ENCODE measurements around the gene PCDHGA3.
"Not testable (repeated sequence)": the region's sequence is repeated elsewhere in the genome, so short reads cannot be mapped to it uniquely, and the experiment has no call there.

The PCDHGA3 gene

GRCh38 chr5:141349917-141350619 is 6.4 kb downstream of the PCDHGA3 start, which contains the start of gene PCDHGB1:
Gene PCDHGB1 (plus strand): TSS chr5:141350099. CDS start chr5:141350261, 162 bp downstream.
- DNase-seq (ENCODE audit: low read depth), result no peak

DNA sequence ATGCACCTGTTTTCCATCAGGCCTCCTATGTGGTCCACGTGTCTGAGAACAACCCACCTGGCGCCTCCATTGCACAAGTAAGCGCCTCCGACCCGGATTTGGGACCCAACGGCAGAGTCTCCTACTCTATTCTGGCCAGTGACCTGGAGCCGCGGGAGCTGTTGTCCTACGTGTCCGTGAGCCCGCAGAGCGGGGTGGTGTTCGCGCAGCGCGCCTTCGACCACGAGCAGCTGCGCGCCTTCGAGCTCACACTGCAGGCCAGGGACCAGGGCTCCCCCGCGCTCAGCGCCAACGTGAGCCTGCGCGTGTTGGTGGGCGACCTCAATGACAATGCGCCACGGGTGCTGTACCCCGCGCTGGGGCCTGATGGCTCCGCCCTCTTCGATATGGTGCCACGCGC is 8.0 kb downstream of the PCDHGA3 start:
- no peak for DNase-seq (ENCODE audit: low read depth)

- DNase-seq (ENCODE audit: low read depth), result no peak
Measured at GRCh38 chr5:141354900-141355469, 11.4 kb downstream of the PCDHGA3 start, which contains the start of gene PCDHGA4. Gene PCDHGA4 (plus strand): TSS chr5:141355021. CDS start chr5:141355108, 87 bp downstream.

DNA sequence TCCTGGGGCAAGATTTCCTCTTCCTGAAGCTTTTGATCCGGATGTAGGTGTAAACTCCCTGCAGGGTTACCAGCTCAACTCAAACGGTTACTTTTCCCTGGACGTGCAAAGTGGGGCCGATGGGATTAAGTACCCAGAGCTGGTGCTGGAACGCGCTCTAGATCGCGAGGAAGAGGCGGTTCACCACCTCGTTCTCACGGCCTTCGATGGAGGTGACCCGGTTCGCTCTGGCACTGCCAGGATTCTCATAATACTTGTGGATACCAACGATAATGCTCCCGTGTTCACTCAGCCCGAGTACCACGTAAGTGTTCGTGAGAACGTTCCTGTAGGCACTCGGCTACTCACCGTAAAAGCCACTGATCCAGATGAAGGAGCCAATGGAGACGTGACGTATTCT is 12.0 kb downstream of the PCDHGA3 start:
- DNase-seq (ENCODE audit: low read depth), result no peak

GRCh38 chr5:141356133-141356532 is 12.5 kb downstream of the PCDHGA3 start:
- DNase-seq (ENCODE audit: low read depth), result no peak

DNA sequence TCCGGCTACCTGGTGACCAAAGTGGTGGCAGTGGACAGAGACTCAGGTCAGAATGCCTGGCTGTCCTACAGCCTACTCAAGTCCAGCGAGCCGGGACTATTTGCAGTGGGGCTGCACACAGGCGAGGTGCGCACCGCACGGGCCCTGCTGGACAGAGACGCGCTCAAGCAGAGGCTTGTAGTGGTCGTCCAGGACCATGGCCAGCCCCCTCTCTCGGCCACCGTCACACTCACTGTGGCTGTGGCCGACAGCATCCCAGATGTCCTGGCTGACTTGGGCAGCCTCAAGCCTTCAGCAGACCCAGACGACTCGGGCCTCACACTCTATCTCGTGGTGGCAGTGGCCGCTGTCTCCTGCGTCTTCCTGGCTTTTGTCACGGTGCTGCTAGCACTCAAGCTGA is 13.3 kb downstream of the PCDHGA3 start:
- no peak for DNase-seq (ENCODE audit: low read depth)

DNA sequence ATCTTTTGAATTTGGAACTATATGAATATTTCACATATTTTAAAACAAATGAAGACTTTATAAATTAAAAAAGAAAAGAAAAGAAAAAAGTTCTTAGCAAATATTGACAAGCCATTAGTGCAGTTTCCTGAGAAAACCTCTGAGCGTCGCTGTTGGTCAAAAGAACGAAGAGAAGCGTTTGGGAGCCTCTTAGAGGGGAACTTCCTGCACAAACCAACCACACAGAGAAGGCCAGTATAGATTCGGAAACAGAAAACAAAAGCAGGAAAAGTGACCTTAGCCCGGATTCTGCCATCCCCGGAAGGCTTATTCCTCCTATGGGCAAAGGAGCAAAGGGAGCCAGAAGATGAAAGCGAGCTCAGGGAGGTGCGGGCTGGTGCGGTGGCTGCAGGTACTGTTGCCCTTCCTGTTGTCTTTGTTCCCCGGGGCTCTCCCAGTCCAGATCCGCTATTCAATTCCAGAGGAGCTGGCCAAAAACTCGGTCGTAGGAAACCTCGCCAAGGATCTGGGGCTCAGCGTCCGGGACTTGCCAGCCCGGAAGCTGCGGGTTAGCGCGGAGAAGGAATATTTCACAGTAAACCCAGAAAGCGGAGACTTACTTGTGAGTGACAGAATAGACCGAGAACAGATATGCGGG is 16.3 kb downstream of the PCDHGA3 start, which contains the start of gene PCDHGB2:
Gene PCDHGB2 (plus strand): TSS at position 205 of the 637 bp plus-strand sequence. CDS start 142 bp downstream, at position 347.
- no peak for DNase-seq (ENCODE audit: low read depth)

- no peak for DNase-seq (ENCODE audit: low read depth)
Measured at GRCh38 chr5:141360685-141361084, 17.1 kb downstream of the PCDHGA3 start.

DNA sequence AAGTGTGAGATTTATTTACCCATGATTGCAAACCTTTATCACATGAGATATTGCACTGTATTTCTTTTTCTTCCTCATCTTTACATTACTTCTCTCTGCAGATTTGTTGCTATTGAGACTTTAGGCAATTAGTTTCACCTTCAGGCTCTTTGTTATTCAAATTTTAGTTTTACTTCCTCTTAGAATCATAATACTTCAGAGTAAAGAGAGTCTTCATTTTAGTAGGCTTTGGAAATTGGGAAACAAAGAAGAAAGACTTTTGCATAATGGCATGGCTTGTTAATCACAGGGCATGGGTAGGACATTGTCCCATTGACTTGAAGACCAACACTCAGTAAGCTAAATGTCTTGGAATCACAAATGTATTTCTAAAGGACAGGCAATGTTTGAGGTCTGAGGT is 19.1 kb downstream of the PCDHGA3 start:
- DNase-seq (ENCODE audit: low read depth), result no peak

GRCh38 chr5:141363952-141364660 is 20.5 kb downstream of the PCDHGA3 start, which contains the start of gene PCDHGA5:
Gene PCDHGA5 (plus strand): TSS chr5:141364162. CDS start chr5:141364331, 169 bp downstream.
- no peak for DNase-seq (ENCODE audit: low read depth)

- DNase-seq (ENCODE audit: low read depth), result no peak
Measured at GRCh38 chr5:141366016-141366896, 22.6 kb downstream of the PCDHGA3 start.

- DNase-seq (ENCODE audit: low read depth), result peak; percentile 9
Measured at GRCh38 chr5:141369994-141370848, 26.6 kb downstream of the PCDHGA3 start, which contains the start of gene PCDHGB3. Gene PCDHGB3 (plus strand): TSS chr5:141370242. CDS start chr5:141370395, 153 bp downstream.

DNA sequence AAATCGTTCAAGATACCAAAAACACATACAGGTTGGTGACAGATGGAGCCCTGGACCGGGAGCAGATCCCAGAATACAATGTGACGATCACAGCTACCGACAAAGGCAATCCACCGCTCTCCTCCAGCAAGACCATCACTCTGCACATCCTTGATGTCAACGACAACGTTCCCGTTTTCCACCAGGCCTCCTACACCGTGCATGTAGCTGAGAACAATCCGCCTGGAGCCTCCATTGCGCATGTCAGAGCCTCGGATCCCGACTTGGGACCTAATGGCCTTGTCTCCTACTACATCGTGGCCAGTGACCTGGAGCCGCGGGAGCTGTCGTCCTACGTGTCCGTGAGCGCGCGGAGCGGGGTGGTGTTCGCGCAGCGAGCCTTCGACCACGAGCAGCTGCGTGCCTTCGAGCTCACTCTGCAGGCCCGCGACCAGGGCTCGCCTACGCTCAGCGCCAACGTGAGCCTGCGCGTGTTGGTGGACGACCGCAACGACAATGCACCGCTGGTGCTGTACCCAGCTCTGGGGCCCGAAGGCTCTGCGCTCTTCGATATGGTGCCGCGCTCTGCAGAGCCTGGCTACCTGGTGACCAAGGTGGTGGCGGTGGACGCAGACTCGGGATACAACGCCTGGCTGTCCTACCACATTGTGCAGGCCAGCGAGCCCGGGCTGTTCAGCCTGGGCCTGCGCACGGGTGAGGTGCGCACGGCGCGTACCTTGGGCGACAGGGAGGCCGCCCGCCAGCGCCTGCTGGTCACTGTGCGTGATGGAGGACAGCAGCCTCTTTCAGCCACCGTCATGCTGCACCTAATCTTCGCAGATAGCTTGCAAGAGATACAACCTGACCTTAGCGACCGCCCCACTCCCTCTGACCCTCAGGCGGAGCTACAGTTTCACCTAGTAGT is 28.2 kb downstream of the PCDHGA3 start:
- DNase-seq (ENCODE audit: low read depth), result no peak

DNA sequence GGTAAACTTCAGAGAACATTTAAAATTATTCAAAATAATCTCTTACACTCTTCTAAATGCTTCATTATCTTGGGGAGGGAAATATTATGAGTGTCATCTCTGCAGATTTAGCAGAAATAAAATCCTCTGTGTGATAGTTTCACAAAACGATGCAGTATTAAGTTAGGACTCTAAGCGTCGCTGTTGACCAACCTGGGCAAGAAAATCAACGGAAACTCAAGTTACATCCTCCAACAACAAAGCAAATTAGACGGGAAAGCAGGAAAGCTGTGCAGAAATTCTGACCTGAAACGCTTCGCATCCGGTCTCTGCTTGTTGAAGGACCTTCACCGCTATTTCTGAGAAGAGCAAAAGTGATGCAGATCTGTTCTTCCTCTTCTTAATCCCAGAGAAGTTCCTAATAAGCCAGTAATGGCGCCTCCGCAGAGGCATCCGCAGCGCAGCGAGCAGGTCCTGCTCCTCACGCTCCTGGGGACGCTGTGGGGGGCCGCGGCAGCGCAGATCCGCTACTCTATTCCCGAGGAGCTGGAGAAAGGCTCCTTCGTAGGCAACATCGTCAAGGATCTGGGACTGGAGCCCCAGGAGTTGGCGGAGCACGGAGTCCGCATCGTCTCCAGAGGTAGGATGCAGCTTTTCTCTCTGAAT is 30.2 kb downstream of the PCDHGA3 start, which contains the start of gene PCDHGA6:
Gene PCDHGA6 (plus strand): TSS at position 219 of the 645 bp plus-strand sequence. CDS start 193 bp downstream, at position 412.
- DNase-seq (ENCODE audit: low read depth), result peak; percentile 15

- no peak for DNase-seq (ENCODE audit: low read depth)
Measured at GRCh38 chr5:141374627-141375026, 31.0 kb downstream of the PCDHGA3 start.

- not testable (repeated sequence) for DNase-seq (ENCODE audit: low read depth)
Measured at GRCh38 chr5:141375444-141376155, 32.0 kb downstream of the PCDHGA3 start.

DNA sequence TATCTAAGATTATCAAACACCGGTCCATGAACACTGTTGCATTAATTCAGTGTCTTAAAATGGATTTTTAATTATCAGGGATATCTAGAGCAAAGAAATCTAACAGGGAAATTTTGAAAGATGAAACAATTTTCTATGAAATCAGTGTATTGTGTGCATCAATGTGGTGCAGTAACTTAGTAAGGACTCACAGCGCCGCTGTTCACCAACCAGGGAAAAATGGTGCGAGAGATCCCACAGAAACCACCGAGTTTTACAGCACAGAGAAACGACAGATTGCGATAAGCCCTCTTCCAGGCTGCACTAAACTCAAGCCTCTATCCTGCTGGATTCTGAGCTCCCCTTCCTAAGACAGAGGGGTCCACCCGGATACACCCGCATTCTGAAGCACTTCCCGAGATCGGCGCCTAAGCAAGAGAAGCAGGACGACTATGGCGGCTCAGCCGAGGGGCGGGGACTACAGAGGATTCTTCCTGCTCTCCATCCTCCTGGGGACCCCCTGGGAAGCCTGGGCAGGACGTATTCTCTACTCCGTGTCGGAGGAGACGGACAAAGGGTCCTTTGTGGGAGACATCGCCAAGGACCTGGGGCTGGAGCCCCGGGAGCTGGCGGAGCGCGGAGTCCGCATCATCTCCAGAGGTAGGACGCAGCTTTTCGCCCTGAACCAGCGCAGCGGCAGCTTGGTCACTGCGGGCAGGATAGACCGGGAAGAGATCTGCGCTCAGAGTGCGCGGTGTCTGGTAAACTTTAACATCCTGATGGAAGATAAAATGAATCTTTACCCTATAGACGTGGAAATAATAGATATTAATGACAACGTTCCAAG is 39.1 kb downstream of the PCDHGA3 start, which contains the start of gene PCDHGA7:
Gene PCDHGA7 (plus strand): TSS at position 274 of the 826 bp plus-strand sequence. CDS start 158 bp downstream, at position 432.
- DNase-seq (ENCODE audit: low read depth), result no peak
